VCaP (cell line): Measurements from ENCODE around the gene SYT8.

ENCODE experiments used
- H3K27ac ChIP-seq: fragments of 450-650 bp; 2 replicates; pipeline ENCODE4 v1.5.1; 2017
- TF ChIP-seq, protein P1 (sequence below): fragments of 450-650 bp; conservative IDR thresholded peaks from 2 replicates; pipeline ENCODE4 v1.5.1; 2017; ENCODE audit warnings: mild to moderate bottlenecking, moderate library complexity

Gene SYT8

DNA sequence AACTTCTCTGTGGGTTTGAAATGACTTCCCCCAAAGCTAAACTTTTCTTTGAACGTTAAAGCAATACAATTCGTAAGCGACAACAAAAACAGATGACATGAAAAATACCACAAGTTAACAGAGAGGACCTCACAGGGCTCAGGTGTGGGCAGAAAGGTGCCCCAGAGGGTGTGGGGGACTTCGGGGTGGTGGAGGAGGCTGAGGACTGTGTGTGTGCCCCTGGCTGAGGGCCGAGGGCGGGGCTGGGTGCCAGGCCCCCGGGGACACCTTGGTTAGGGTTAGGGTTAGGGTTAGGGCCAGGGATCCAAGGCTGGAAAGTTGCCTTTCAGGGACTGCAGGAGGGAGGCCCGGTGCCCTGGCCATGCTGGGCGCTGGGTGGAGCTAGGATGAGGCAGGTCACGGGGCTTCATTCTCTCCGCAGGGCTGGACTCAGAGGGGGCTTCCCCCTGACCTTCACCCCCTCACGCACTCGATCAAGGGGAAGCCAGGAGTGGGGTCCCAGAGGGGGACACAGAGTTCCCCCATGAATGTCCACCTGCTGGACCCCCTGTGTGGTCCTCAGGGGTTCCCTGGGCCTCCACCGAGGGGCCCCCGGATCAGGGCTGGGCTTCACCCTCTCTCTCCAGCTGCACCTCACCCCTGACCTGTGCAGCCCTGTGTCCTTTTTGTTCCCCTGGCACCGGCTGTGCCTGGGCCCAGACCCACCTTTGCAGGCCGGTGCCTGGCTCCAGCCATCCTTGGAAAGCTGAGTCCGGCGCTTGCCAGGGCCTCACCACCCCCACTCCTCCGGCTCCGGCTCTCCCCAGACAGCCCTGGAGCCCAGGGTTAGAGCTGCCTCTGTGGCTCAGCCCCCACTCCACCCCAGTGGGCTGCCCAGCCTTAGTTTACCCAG lies 11.0 kb downstream of the SYT8 start:
- TF ChIP-seq, protein P1, sequence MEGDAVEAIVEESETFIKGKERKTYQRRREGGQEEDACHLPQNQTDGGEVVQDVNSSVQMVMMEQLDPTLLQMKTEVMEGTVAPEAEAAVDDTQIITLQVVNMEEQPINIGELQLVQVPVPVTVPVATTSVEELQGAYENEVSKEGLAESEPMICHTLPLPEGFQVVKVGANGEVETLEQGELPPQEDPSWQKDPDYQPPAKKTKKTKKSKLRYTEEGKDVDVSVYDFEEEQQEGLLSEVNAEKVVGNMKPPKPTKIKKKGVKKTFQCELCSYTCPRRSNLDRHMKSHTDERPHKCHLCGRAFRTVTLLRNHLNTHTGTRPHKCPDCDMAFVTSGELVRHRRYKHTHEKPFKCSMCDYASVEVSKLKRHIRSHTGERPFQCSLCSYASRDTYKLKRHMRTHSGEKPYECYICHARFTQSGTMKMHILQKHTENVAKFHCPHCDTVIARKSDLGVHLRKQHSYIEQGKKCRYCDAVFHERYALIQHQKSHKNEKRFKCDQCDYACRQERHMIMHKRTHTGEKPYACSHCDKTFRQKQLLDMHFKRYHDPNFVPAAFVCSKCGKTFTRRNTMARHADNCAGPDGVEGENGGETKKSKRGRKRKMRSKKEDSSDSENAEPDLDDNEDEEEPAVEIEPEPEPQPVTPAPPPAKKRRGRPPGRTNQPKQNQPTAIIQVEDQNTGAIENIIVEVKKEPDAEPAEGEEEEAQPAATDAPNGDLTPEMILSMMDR, result no peak
- H3K27ac ChIP-seq, result no peak overlapping the region

DNA sequence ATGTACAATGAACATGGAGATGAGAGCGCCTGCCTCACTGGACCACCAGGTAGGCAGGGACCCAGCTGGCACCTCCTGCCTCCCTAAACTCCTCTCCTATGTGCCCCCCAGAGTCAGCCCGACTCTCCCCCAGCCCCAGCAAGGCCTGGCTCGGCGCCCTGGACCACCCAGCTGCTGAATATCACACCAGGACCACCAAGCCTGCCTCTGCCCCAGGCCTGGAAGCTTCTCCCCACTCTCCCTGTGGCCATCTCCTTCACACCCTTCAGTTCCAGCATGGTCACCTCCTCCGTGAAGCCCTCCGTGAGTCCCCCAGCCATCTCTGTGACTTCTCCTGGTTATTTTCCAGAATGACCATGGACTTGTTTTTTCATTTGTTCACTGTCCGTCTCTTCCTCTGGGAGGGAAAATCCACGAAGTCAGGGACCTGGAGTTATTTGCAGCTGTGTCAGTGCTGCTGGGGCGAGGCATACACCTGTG lies 11.7 kb downstream of the SYT8 start:
- H3K27ac ChIP-seq, result no peak overlapping the region
- TF ChIP-seq, protein P1, result no peak

DNA sequence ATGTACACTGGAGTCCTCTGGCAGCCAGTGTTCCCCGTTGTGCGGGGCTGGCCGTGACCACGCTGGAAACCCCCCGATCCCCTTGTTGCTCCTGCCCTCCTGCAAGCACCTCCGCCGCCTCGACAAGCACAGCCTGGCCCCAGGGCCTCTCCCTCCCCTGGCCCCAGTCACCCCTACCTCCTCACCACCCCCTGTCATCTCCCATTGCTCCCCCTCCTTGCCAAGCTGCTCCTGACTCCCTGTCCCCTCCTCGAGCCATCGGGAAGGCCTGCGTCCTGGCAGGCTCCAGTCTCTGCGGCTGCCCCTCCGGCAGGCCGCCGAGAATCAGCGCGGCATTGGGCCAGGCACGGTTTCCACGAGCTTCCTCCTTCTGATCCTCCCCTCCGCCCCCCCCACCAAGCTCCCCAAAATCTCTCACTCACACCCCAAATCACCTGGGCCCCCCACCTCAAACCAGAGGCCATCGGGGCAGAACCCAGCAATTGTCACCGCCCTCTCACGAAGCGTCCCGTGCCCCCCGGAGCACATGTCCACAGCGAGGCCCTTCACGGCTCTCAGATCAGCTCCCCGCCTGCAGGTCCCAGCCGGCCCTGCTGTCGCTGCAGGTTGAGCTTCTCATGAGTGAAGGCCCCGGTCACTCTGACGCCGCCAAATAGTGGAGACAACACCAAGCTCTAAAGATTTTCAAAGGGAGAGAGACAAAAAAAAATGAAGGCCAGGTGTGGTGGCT lies 12.4 kb downstream of the SYT8 start:
- TF ChIP-seq, protein P1, result no peak
- H3K27ac ChIP-seq, result no peak overlapping the region

- no peak overlapping the region for H3K27ac ChIP-seq
- TF ChIP-seq, protein P1, result no peak
Observed at GRCh38 chr11:1847926-1848639, 13.3 kb downstream of the SYT8 start.

GRCh38 chr11:1848640-1849430 lies 14.0 kb downstream of the SYT8 start:
- TF ChIP-seq, protein P1, result no peak
- no peak overlapping the region for H3K27ac ChIP-seq

DNA sequence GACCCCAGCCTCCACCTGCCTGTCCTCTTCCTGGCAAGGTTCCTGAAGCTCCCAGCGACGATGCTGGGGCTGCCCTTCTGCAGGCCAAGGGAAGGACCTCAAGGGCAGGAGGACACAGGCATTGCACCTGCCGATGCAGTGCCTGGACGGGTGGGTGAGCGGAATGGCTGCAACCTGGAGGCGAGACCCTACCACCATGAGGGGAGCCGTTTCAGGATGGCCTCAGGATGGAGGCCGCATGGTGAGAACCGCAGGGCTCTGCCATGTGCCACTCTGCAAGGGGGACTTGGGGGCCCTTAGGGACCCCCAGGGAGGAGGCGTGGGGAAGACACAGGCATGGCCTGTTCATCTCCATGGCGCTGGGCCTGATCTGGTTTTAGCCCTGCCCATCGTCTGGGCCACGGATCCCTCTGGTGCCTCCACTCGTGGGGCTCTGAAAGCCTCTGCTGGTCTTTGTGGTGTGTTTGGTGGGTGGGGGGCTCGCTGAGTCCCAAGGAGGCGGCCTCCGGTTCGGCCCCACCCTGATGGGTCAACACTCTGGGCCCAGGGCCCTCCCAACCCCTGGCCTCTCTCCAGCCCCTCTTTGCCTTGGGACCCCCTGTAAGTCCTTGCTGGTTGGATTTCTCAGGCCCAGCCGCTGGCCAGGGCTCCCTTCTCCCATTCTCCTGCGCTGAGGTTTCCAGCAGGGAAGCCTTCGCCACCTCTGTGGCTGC lies 16.8 kb downstream of the SYT8 start:
- TF ChIP-seq, protein P1, result no peak
- no peak overlapping the region for H3K27ac ChIP-seq
